ENCODE results near the gene PANK4. TPM values are rescaled to one million over a fixed set of nuclear protein-coding genes. Genes with fewer than 3 reads are reported as not detected.

Gene PANK4
- total and polyA plus RNA-seq, 10 of the 15 experiments (the other 5 are each of a cell fraction or from before 2014, with no cell fraction given), result 0.35 to 38.0 (median 18.6) TPM

DNA sequence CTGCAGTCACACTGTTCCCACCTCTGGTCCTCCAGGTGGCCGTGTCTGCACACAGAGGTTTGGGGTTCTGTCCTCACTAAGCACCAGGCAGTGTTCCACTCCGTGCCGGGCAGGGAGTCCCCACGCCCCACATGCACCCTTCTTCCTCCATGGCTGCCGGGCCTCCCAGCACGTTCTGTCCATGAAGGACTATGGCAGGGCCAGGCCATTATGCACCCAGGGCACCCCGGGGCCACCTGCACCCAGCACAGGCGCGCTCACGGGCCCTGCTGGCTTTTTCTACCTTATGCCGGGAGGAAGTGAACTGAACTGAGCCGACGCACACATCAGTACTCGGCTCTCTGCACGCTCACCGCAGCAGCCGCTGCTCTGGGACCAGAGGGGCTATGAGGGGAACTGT is 10.3 kb downstream of the PANK4 start:
- H3K4me1 ChIP-seq (ENCODE audit: control insufficient read depth, insufficient read depth, low read length), result no peaks in the 10 kb centered on the region
- H3K4me3 ChIP-seq, result no peak overlapping the region
- 93% methylated on average over 17 of the region's 17 CpGs for WGBS (ENCODE audit: insufficient coverage, insufficient replicate concordance, low lambda C conversion rate, missing lambda C conversion rate)
- no peak for ATAC-seq
- no peak overlapping the region for H3K9ac ChIP-seq (ENCODE audit: control insufficient read depth, insufficient read depth, low read length)
- in situ Hi-C loops (cut with MboI) (no loop called here), intact Hi-C loops (cut with micrococcal nuclease; ENCODE audit: unreplicated experiment) (no loop called here)
- no peaks in the 10 kb centered on the region for H4K20me1 ChIP-seq (ENCODE audit: control insufficient read depth, insufficient read depth)
- no peak for TF ChIP-seq LARP7 (IDR thresholded peaks at IDR 0.05)
- TF ChIP-seq POLR2A (IDR thresholded peaks at IDR 0.05; ENCODE audit: low read depth, low read length), result peak; percentile 29; the same call in 1 of the 2 replicates
- no peak overlapping the region for H2AFZ ChIP-seq (ENCODE audit: control insufficient read depth, low read depth, low read length)
- H3K36me3 ChIP-seq (ENCODE audit: control insufficient read depth in 2 of 2, insufficient read depth in 2 of 2, low read length in 1 of 2), result peaks cover 8 to 59% of the 10 kb centered on the region in 2 experiments; a peak in 3 of 4 replicates
- H3K79me2 ChIP-seq (ENCODE audit: control insufficient read depth, insufficient read depth, low read length), result no peaks in the 10 kb centered on the region
- H3K9me3 ChIP-seq (replicated peaks; ENCODE audit: control insufficient read depth, insufficient read depth, low read length), result no peaks in the 10 kb centered on the region
- ChIA-PET SMC1A (ENCODE audit: uncharacterized antibody, unreplicated experiment) (no interaction called here), POLR2A (no interaction called here), RAD21 (ENCODE audit: unreplicated experiment) (no interaction called here), CTCF (no interaction called here)
- DNase-seq (ENCODE audit: low read depth, low spot score), result no peak
- H3K4me2 ChIP-seq (ENCODE audit: control insufficient read depth, insufficient read depth), result no peak overlapping the region
- no peak for FAIRE-seq
- H3K27ac ChIP-seq (ENCODE audit: control insufficient read depth, insufficient read depth), result no peak overlapping the region
- BruUV-seq (replicated peaks), result no TSS peak
- no peaks in the 10 kb centered on the region for H3K27me3 ChIP-seq (replicated peaks in 1 of 2; ENCODE audit: control insufficient read depth in 2 of 2, insufficient read depth in 2 of 2, low read length in 1 of 2)

DNA sequence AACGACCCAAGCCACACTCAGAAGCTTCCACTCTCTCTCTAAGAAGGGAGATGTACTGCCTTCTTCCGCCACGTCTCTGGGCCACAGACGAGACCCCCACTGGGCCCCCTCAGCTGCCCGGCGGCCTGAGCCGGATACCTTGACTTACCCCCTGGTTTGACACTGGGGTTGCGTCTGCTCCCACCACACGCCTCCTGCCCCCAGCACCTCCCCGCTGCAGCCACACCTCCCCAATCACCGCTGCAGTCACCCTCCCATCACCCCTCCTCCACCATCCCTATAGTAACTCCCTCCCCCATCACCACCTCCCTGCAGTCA is 10.7 kb downstream of the PANK4 start:
- DNase-seq (ENCODE audit: low read depth, low spot score), result no peak
- RAD21 ChIA-PET (ENCODE audit: unreplicated experiment), result no interaction called here
- TF ChIP-seq KDM1A (IDR thresholded peaks at IDR 0.05; ENCODE audit: borderline replicate concordance) (no peak), TARDBP (IDR thresholded peaks at IDR 0.05; ENCODE audit: borderline replicate concordance) (no peak)
- Histone ChIP-seq H3K79me2 (ENCODE audit: control insufficient read depth, insufficient read depth, low read length) (no peaks in the 10 kb centered on the region), H3K4me3 (no peak overlapping the region), H3K9me3 (replicated peaks; ENCODE audit: control insufficient read depth, insufficient read depth, low read length) (no peaks in the 10 kb centered on the region), H3K27me3 (replicated peaks in 1 of 2; ENCODE audit: control insufficient read depth in 2 of 2, insufficient read depth in 2 of 2, low read length in 1 of 2) (no peaks in the 10 kb centered on the region), H2AFZ (ENCODE audit: control insufficient read depth, low read depth, low read length) (no peak overlapping the region), H3K36me3 (ENCODE audit: control insufficient read depth in 2 of 2, insufficient read depth in 2 of 2, low read length in 1 of 2) (peaks cover 5 to 58% of the 10 kb centered on the region in 2 experiments; a peak in 3 of 4 replicates), H3K4me2 (ENCODE audit: control insufficient read depth, insufficient read depth) (no peak overlapping the region), H3K4me1 (ENCODE audit: control insufficient read depth, insufficient read depth, low read length) (no peaks in the 10 kb centered on the region), H3K27ac (ENCODE audit: control insufficient read depth, insufficient read depth) (no peak overlapping the region), H4K20me1 (ENCODE audit: control insufficient read depth, insufficient read depth) (no peaks in the 10 kb centered on the region), H3K9ac (ENCODE audit: control insufficient read depth, insufficient read depth, low read length) (no peak overlapping the region)
- SMC1A ChIA-PET (ENCODE audit: uncharacterized antibody, unreplicated experiment), result no interaction called here
- 98% methylated on average over 11 of the region's 11 CpGs for WGBS (ENCODE audit: insufficient coverage, insufficient replicate concordance, low lambda C conversion rate, missing lambda C conversion rate)
- FAIRE-seq, result no peak
- POLR2A ChIA-PET, result no interaction called here
- CTCF ChIA-PET, result no interaction called here
- intact Hi-C loops (cut with micrococcal nuclease; ENCODE audit: unreplicated experiment), result no loop called here
- in situ Hi-C loops (cut with MboI), result no loop called here
- ATAC-seq, result no peak
- no TSS peak for BruUV-seq (replicated peaks)

Measured in GM12878 (cell line).